ENCODE measurements around the gene LRWD1.
"Not testable (repeated sequence)": the region's sequence is repeated elsewhere in the genome, so short reads cannot be mapped to it uniquely, and the experiment has no call there.

LRWD1 gene

GRCh38 chr7:102444961-102445673, 19.7 kb upstream of the LRWD1 start:
- DNase-seq (ENCODE audit: low read depth): no peak

GRCh38 chr7:102445674-102446071, 19.1 kb upstream of the LRWD1 start:
- no peak for DNase-seq (ENCODE audit: low read depth)

- no peak for DNase-seq (ENCODE audit: low read depth)
Measured at GRCh38 chr7:102446387-102447156, 18.2 kb upstream of the LRWD1 start.

- no peak for DNase-seq (ENCODE audit: low read depth)
Measured at GRCh38 chr7:102447311-102447710, 17.5 kb upstream of the LRWD1 start.

GRCh38 chr7:102449136-102449535, 15.6 kb upstream of the LRWD1 start:
- no peak for DNase-seq (ENCODE audit: low read depth)

GRCh38 chr7:102450242-102450641, 14.5 kb upstream of the LRWD1 start:
- DNase-seq (ENCODE audit: low read depth): no peak

GRCh38 chr7:102451371-102452054, 13.3 kb upstream of the LRWD1 start:
- DNase-seq (ENCODE audit: low read depth): no peak

GRCh38 chr7:102452451-102452850, 12.3 kb upstream of the LRWD1 start:
- DNase-seq (ENCODE audit: low read depth): no peak

GRCh38 chr7:102453319-102453718, 11.5 kb upstream of the LRWD1 start:
- no peak for DNase-seq (ENCODE audit: low read depth)

- DNase-seq (ENCODE audit: low read depth): no peak
Measured at GRCh38 chr7:102454468-102454867, 10.3 kb upstream of the LRWD1 start.

GRCh38 chr7:102454932-102455331, 9.9 kb upstream of the LRWD1 start:
- DNase-seq (ENCODE audit: low read depth): not testable (repeated sequence)

GRCh38 chr7:102455596-102455995, 9.2 kb upstream of the LRWD1 start:
- no peak for DNase-seq (ENCODE audit: low read depth)

- DNase-seq (ENCODE audit: low read depth): no peak
Measured at GRCh38 chr7:102456327-102456726, 8.5 kb upstream of the LRWD1 start.

- no peak for DNase-seq (ENCODE audit: low read depth)
Measured at GRCh38 chr7:102457352-102457924, 7.3 kb upstream of the LRWD1 start.

- no peak for DNase-seq (ENCODE audit: low read depth)
Measured at GRCh38 chr7:102459221-102459844, 5.5 kb upstream of the LRWD1 start.

- no peak for DNase-seq (ENCODE audit: low read depth)
Measured at GRCh38 chr7:102460467-102460866, 4.3 kb upstream of the LRWD1 start.

GRCh38 chr7:102463841-102464576, 775 bp upstream of the LRWD1 start:
- no peak for DNase-seq (ENCODE audit: low read depth)

GRCh38 chr7:102466097-102466496, 1.3 kb downstream of the LRWD1 start:
- DNase-seq (ENCODE audit: low read depth): no peak

GRCh38 chr7:102467581-102468477, 3.0 kb downstream of the LRWD1 start:
- DNase-seq (ENCODE audit: low read depth): no peak
